OCI-LY7 (cell line): ENCODE results near the gene CST9. TPM values are rescaled to one million over a fixed set of nuclear protein-coding genes. Genes with fewer than 3 reads are reported as not detected.

Source experiments
- BruUV-seq: library from RNA; stranded (reverse); fragments of 400-500 nt; replicated peaks from 2 replicates; lab custom pipeline; 2021; lab: Mats Ljungman, UMichigan
- CTCF ChIA-PET: fragments of 300-600 bp; sonication (Branson Sonifier 250); formaldehyde crosslinking; loops from one replicate; lab custom pipeline; 2022; ENCODE audit warnings: antibody characterized with exemption; ENCODE audit not compliant: unreplicated experiment; lab: Charles Lee
- POLR2A ChIA-PET: fragments of 300-600 bp; sonication (Branson Sonifier 250); formaldehyde crosslinking; loops from one replicate; lab custom pipeline; 2022; ENCODE audit warnings: antibody characterized with exemption; lab: Charles Lee
- DNase-seq: peaks from one replicate; pipeline ENCODE4 v3.0.0-alpha.2; 2015; ENCODE audit warnings: low spot score
- H2AFZ ChIP-seq: fragments of 200-600 bp; sonication (generic), shearing (Covaris generic); 2 replicates; pipeline ENCODE4 v1.6.1; 2014; ENCODE audit warnings: mild to moderate bottlenecking, antibody characterized with exemption, low read length, moderate library complexity
- H3K27ac ChIP-seq: fragments of 200-600 bp; sonication (generic); 2 replicates; pipeline ENCODE4 v1.5.1; 2014; ENCODE audit warnings: mixed run types, low read depth, mild to moderate bottlenecking, moderate library complexity, low read length, inconsistent platforms; ENCODE audit not compliant: poor library complexity, severe bottlenecking
- H3K36me3 ChIP-seq: fragments of 200-600 bp; sonication (generic); 2 replicates; pipeline ENCODE4 v1.6.1; 2014; ENCODE audit warnings: mild to moderate bottlenecking, antibody characterized with exemption, low read length, moderate library complexity, mixed read lengths; ENCODE audit not compliant: insufficient read depth
- H3K4me1 ChIP-seq: fragments of 200-600 bp; sonication (generic); 2 replicates; pipeline ENCODE4 v1.5.1; 2014; ENCODE audit warnings: mild to moderate bottlenecking, low read length; ENCODE audit not compliant: insufficient read depth, poor library complexity, severe bottlenecking
- H3K4me2 ChIP-seq: fragments of 200-600 bp; sonication (generic); 2 replicates; pipeline ENCODE4 v1.6.1; 2014; ENCODE audit warnings: mild to moderate bottlenecking, low read length
- H3K4me3 ChIP-seq: fragments of 200-600 bp; sonication (generic); 2 replicates; pipeline ENCODE4 v1.5.1; 2014; ENCODE audit warnings: mild to moderate bottlenecking, low read depth, low read length; ENCODE audit not compliant: poor library complexity, severe bottlenecking
- H3K79me2 ChIP-seq: fragments of 200-600 bp; sonication (generic); 2 replicates; pipeline ENCODE4 v1.6.1; 2016; ENCODE audit warnings: low read depth, mild to moderate bottlenecking, low read length, moderate library complexity, mixed read lengths; ENCODE audit not compliant: insufficient read depth
- H3K9me2 ChIP-seq: fragments of 200-600 bp; sonication (generic); 2 replicates; pipeline ENCODE4 v1.6.1; 2016; ENCODE audit warnings: mild to moderate bottlenecking, low read length, mixed read lengths; ENCODE audit not compliant: insufficient read depth
- H3K9me3 ChIP-seq: fragments of 200-600 bp; sonication (generic); 2 replicates; pipeline ENCODE4 v1.6.1; 2014; ENCODE audit warnings: mild to moderate bottlenecking, mixed run types, low read length, mixed read lengths
- H4K20me1 ChIP-seq: fragments of 200-600 bp; sonication (generic); 2 replicates; pipeline ENCODE4 v1.6.1; 2014; ENCODE audit warnings: mild to moderate bottlenecking, antibody characterized with exemption, low read length, moderate library complexity, mixed read lengths; ENCODE audit not compliant: insufficient read depth
- CTCF ChIP-seq: fragments of 200-600 bp; sonication (generic); conservative IDR thresholded peaks from 2 replicates; pipeline ENCODE4 v1.5.1; 2014; ENCODE audit warnings: mild to moderate bottlenecking, antibody characterized with exemption, low read length, moderate library complexity, mixed read lengths
- EZH2phosphoT487 ChIP-seq: fragments of 200-600 bp; sonication (generic); IDR thresholded peaks from 2 replicates; pipeline ENCODE4 v1.6.1; 2018; ENCODE audit warnings: low read depth, borderline replicate concordance, mild to moderate bottlenecking, mixed run types, antibody characterized with exemption, low read length, moderate library complexity, mixed read lengths
- intact Hi-C: fragments of 100-400 bp; cut with micrococcal nuclease; formaldehyde crosslinking; loops from one replicate; pipeline ENCODE4 v1.10.0; 2022; ENCODE audit not compliant: unreplicated experiment
- total RNA-seq, 2 experiments: library from RNA; depleted of rRNA in 1 of 2; stranded (reverse); fragments of >200 nt in 1 of 2; shearing (Covaris generic) in 1 of 2; gene quantifications; 2 replicates each; pipeline ENCODE4 v1.2.3, GENCODE V29; 2014 to 2022

The CST9 gene
- total RNA-seq, 2 experiments from 2014 or later = not detected

DNA sequence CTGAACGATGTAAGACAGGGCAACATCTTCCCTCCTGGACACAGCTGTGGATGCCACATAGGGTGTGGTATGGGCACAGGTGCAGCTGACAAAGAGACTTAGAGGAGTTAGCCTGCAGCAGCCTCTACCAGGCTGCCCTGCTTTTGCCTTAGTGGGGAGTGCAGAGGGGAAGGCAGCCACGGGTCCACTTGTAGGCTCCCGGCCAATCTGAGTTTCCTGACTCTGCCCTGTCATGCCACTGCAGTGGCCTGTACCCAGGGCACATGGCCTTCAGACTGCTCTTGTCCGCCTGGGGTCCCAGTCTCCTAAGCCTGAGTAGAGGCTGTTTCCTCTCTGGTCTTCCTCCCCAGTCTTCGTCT is 20.3 kb downstream of the CST9 start:
- H3K4me2 ChIP-seq = no peak overlapping the region
- no peaks in the 10 kb centered on the region for H4K20me1 ChIP-seq
- CTCF ChIA-PET = no interaction called here
- H3K36me3 ChIP-seq = no peaks in the 10 kb centered on the region
- H3K27ac ChIP-seq = no peak overlapping the region
- H2AFZ ChIP-seq = no peak overlapping the region
- DNase-seq = no peak
- H3K4me3 ChIP-seq = no peak overlapping the region
- no TSS peak for BruUV-seq
- no peaks in the 10 kb centered on the region for H3K9me2 ChIP-seq
- TF ChIP-seq EZH2phosphoT487 = no peak
- TF ChIP-seq CTCF = no peak
- POLR2A ChIA-PET = no interaction called here
- no peaks in the 10 kb centered on the region for H3K4me1 ChIP-seq
- H3K79me2 ChIP-seq = no peaks in the 10 kb centered on the region
- H3K9me3 ChIP-seq = no peaks in the 10 kb centered on the region
- intact Hi-C loops = no loop called here

DNA sequence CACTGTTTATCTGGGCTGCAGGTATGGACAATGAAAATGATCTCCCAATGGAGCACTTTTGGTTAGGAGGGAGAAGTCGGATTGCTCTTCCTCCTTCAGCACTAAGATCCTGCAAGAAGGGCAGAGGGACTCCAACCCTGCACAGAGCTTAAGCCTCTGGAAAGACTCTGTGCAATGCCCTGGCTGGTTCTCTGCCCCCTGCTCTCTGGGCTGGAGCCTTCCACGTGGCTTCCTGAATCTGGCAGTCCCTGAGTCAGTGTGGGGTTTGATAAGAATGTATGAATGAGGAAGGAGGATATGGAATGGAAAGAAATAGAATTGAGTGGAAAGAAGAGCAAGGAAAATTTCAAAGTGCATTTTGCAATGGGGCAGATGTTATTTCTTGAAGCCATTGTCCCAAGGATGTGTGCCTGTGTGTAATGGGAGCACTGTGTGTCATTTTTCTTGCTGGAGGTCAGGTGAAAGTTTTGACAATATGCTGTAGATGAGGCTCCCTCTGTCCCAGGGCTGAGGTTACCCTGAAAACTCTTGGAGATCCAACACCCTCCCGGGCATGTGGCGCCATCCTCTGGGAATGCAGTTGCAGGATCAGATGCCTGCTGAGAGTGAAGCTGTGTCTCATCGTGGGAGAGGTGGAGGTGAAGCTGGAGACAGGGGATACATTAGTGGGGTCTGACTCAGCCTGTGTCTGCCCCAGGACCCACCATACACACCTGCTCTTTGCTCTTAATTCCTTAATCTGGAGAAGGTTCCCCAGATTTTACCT is 21.1 kb downstream of the CST9 start:
- ChIA-PET CTCF (no interaction called here), POLR2A (no interaction called here)
- H3K4me1 ChIP-seq = no peaks in the 10 kb centered on the region
- H3K4me2 ChIP-seq = no peak overlapping the region
- H3K79me2 ChIP-seq = no peaks in the 10 kb centered on the region
- TF ChIP-seq EZH2phosphoT487 (no peak), CTCF (no peak)
- H3K4me3 ChIP-seq = no peak overlapping the region
- no peaks in the 10 kb centered on the region for H4K20me1 ChIP-seq
- no peaks in the 10 kb centered on the region for H3K9me3 ChIP-seq
- H2AFZ ChIP-seq = no peak overlapping the region
- no peak overlapping the region for H3K27ac ChIP-seq
- BruUV-seq = no TSS peak
- H3K36me3 ChIP-seq = no peaks in the 10 kb centered on the region
- no peaks in the 10 kb centered on the region for H3K9me2 ChIP-seq
- intact Hi-C loops = no loop called here
- no peak for DNase-seq

GRCh38 chr20:23583526-23583925 is 22.2 kb downstream of the CST9 start:
- no peak for TF ChIP-seq CTCF
- no peak for TF ChIP-seq EZH2phosphoT487
- Histone ChIP-seq H2AFZ (no peak overlapping the region), H3K4me1 (no peaks in the 10 kb centered on the region), H3K36me3 (no peaks in the 10 kb centered on the region), H3K79me2 (no peaks in the 10 kb centered on the region), H3K4me3 (no peak overlapping the region), H3K9me3 (no peaks in the 10 kb centered on the region), H3K27ac (no peak overlapping the region), H4K20me1 (no peaks in the 10 kb centered on the region), H3K9me2 (no peaks in the 10 kb centered on the region), H3K4me2 (no peak overlapping the region)
- ChIA-PET CTCF (no interaction called here), POLR2A (no interaction called here)
- no TSS peak for BruUV-seq
- DNase-seq = no peak
- intact Hi-C loops = no loop called here
